GM19351 (cell line): Measurements from ENCODE around the gene PTBP1.
"Not testable (repeated sequence)": the region's sequence is repeated elsewhere in the genome, so short reads cannot be mapped to it uniquely, and the experiment has no call there.

Experiments
- ATAC-seq: cut with Tn5 transposase; IDR thresholded peaks from one replicate; pipeline ENCODE4 v1.9.1; 2021; ENCODE audit warnings: mild to moderate bottlenecking, moderate library complexity; ENCODE audit not compliant: unreplicated experiment

PTBP1 gene

GRCh38 chr19:850979-851335, 53.7 kb downstream of the PTBP1 start:
- no peak for ATAC-seq

DNA sequence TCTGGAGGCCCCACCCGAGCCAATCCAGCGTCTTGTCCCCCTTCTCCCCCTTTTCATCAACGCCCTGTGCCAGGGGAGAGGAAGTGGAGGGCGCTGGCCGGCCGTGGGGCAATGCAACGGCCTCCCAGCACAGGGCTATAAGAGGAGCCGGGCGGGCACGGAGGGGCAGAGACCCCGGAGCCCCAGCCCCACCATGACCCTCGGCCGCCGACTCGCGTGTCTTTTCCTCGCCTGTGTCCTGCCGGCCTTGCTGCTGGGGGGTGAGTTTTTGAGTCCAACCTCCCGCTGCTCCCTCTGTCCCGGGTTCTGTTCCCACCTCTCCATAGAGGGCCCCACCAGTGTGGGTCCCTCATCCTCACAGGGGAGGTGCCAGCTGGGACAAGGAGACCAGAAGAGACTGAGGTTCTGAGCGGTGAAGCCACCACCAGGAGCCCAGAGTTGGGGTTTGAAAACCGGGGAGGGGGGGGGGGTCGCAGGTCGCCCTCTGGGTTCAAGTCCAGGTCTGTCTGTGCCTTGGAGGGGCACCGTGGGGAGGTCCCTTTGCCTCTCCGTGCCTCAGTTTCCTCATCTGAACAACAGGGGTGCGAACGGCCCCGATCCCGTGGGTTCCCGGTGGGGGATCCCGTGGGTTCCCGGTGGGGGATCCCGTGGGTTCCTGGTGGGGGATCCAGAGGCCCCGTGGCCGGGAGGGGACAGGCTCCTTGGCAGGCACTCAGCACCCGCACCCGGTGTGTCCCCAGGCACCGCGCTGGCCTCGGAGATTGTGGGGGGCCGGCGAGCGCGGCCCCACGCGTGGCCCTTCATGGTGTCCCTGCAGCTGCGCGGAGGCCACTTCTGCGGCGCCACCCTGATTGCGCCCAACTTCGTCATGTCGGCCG, 55.1 kb downstream of the PTBP1 start, which contains the start of gene ELANE:
TSS of gene ELANE (plus strand) at position 168 of the 878 bp plus-strand sequence. CDS start at position 194, 26 bp downstream.
- ATAC-seq: no peak

DNA sequence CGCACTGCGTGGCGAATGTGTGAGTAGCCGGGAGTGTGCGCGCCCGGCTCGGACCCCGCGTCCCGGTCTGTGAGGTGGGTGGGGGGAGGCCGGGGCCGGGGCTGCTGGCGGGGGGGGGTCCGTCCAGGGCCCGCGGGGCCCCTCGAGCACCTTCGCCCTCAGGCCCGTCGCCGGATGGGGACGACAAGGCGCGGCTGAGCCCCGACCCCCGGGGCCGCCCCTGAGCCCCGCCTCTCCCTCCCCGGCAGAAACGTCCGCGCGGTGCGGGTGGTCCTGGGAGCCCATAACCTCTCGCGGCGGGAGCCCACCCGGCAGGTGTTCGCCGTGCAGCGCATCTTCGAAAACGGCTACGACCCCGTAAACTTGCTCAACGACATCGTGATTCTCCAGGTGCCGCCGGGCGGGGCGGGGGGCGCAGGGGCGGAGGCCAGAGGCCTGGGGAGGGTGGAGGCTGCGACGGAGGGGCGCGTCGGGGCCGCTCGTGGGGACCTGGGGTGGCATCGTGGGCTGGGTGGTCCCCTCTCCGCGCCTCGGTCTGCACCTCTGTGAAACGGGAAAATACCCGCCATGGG, 55.8 kb downstream of the PTBP1 start:
- no peak for ATAC-seq

GRCh38 chr19:853614-854220, 56.5 kb downstream of the PTBP1 start:
- ATAC-seq: not testable (repeated sequence)

DNA sequence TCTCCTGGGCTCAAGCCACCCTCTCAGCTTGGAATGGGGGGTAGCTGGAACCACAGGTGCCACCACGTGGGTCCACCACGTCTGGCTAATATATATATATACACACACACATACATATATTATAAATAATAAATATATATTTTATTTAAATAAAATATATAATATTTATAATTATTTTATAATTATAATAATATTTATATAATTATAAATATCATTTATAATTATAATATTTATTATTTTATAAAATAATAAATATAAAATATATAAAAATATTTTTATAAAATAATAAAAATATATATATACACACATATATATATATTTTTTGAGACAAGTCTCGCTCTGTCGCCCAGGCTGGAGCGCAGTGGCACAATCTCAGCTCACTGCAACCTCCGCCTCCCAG, 57.3 kb downstream of the PTBP1 start:
- ATAC-seq: no peak

- no peak for ATAC-seq
These were observed 57.9 kb downstream of the PTBP1 start for GRCh38 chr19:855142-855541.

DNA sequence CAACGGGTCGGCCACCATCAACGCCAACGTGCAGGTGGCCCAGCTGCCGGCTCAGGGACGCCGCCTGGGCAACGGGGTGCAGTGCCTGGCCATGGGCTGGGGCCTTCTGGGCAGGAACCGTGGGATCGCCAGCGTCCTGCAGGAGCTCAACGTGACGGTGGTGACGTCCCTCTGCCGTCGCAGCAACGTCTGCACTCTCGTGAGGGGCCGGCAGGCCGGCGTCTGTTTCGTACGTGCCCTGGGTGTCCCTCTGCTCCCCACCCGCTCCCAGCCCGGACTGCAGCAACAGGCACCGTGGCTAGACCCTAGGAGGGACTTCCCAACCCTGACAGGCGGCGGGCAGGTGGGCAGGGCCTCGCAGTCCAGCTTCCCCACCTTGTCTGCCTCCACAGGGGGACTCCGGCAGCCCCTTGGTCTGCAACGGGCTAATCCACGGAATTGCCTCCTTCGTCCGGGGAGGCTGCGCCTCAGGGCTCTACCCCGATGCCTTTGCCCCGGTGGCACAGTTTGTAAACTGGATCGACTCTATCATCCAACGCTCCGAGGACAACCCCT, 58.4 kb downstream of the PTBP1 start:
- ATAC-seq: no peak

- no peak for ATAC-seq
These were observed 61.0 kb downstream of the PTBP1 start for GRCh38 chr19:858284-858683.

DNA sequence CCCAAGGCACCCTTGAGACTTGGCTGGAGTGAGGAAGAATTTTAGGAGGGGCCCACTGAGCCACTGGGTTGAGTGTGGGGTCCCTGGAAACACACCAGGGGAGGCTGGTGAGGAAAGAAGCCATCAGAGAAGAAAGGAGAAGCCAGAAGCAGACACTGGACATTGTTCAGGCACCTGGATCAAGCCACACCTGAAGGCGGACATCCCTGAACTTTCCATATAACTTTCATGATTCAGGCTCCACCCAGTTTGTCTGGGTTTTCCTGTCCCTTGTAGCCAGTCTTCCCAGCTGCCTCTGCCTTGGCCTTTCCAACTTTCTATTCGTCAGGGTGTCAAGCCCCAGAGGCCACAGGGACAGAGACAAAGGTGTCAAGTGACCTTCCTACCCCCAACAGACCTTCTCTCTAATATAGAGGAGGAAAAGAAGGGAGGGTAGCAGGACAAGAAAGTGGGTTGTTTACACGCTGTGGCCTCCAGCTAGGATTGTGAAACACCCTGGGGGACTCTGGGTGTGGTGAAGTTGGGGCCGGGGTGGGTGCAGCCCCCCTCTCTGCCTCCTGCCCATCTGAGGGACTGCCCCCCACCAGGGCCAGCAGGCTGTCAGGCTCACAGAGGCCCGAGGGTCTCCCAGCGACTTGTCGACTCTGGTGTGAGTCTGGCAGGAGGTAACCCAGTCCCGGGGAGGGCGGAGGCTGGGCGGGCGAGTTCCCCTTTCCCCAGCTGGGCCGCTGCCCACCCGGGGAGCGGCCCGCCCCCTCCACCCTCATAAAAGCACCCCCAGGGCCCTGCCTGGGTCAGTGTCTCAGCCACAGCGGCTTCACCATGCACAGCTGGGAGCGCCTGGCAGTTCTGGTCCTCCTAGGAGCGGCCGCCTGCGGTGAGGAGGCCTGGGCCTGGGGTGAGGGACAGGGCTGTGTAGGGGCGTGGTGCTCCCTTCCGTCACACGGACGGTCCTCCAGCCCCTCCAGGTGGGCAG, 61.9 kb downstream of the PTBP1 start, which contains the start of gene CFD:
TSS of gene CFD (plus strand) at position 797 of the 976 bp plus-strand sequence. CDS start at position 823, 26 bp downstream.
- ATAC-seq: no peak

DNA sequence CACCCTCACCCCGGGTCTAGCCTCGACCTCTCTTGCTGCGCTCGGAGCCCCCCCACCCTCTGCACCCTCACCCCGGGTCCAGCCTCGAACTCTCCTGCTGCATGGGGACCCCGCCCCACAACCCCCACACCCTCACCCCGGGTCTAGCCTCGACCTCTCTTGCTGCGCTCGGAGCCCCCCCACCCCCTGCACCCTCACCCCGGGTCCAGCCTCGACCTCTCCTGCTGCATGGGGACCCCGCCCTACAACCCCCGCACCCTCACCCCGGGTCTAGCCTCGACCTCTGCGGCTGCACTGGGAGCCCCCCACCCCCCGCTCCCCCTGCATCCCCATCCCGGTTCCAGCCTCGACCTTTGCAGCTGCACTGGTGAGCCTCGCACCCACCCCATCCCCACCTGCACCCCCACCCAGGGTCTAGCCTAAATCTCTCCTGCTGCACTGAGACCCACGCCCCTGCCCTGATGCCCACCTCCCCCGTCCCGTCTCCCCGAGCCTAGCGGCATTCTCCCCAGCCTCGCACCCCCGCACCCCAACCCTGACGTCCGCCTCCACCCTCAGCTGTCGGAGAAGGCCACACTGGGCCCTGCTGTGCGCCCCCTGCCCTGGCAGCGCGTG, 64.0 kb downstream of the PTBP1 start:
- ATAC-seq: no peak
